ENCODE measurements around the gene SNX30.

GRCh38 chr9:112844771-112845542, 94.4 kb downstream of the SNX30 start:
- peak in 2 of 3 experiments; percentile 92 to 97 for TF ChIP-seq CTCF (IDR thresholded peaks at IDR 0.05)
- peak in 1 of 2 donors; percentile 38 for TF ChIP-seq POLR2AphosphoS5 (IDR thresholded peaks at IDR 0.05)
